Neural progenitor cell (in vitro differentiated cells): ENCODE results near the gene SNTG2. TPM values are rescaled to one million over a fixed set of nuclear protein-coding genes. Genes with fewer than 3 reads are reported as not detected.

Experiments used
- DNase-seq: peaks from one replicate; pipeline ENCODE4 v3.0.0-alpha.2; 2016; ENCODE audit warnings: low spot score
- H2AFZ ChIP-seq: fragments of 200-600 bp; sonication (generic); replicated peaks from 2 replicates; pipeline ENCODE4 v1.6.1; 2016; ENCODE audit warnings: antibody characterized with exemption
- H3F3A ChIP-seq: fragments of 200-600 bp; sonication (generic); 2 replicates; pipeline ENCODE4 v1.6.1; 2016; ENCODE audit warnings: antibody characterized with exemption, low read depth
- H3K27ac ChIP-seq: fragments of 200-600 bp; sonication (generic); 2 replicates; pipeline ENCODE4 v1.5.1; 2016; ENCODE audit warnings: mild to moderate bottlenecking
- H3K27me3 ChIP-seq: fragments of 200-600 bp; sonication (generic); 2 replicates; pipeline ENCODE4 v1.6.1; 2016; ENCODE audit warnings: mild to moderate bottlenecking, moderate library complexity
- H3K36me3 ChIP-seq: fragments of 200-600 bp; sonication (generic); 2 replicates; pipeline ENCODE4 v1.5.1; 2016
- H3K4me1 ChIP-seq: fragments of 200-600 bp; sonication (generic); 2 replicates; pipeline ENCODE4 v1.6.1; 2016; ENCODE audit warnings: mixed run types
- H3K4me2 ChIP-seq: fragments of 200-600 bp; sonication (generic); 2 replicates; pipeline ENCODE4 v1.6.1; 2016
- H3K4me3 ChIP-seq: fragments of 200-600 bp; sonication (generic); 2 replicates; pipeline ENCODE4 v1.5.1; 2016
- H3K79me2 ChIP-seq: fragments of 200-600 bp; sonication (generic); 2 replicates; pipeline ENCODE4 v1.6.1; 2016; ENCODE audit warnings: low read depth
- H3K9ac ChIP-seq: fragments of 200-600 bp; sonication (generic); 2 replicates; pipeline ENCODE4 v1.6.1; 2016
- H3K9me3 ChIP-seq: fragments of 200-600 bp; sonication (generic); 2 replicates; pipeline ENCODE4 v1.5.1; 2016; ENCODE audit warnings: low read depth
- H4K20me1 ChIP-seq: fragments of 200-600 bp; sonication (generic); 2 replicates; pipeline ENCODE4 v1.6.1; 2016; ENCODE audit warnings: low read depth
- H3K27ac Mint-ChIP-seq: 3 replicates; pipeline ENCODE4 v1.8.0; 2021; ENCODE audit warnings: mixed read lengths
- H3K27me3 Mint-ChIP-seq: 2 replicates; pipeline ENCODE4 v1.8.0; 2022; ENCODE audit warnings: low read depth, mild to moderate bottlenecking, inconsistent platforms, moderate library complexity, mixed read lengths; ENCODE audit not compliant: insufficient read depth
- H3K36me3 Mint-ChIP-seq: 3 replicates; pipeline ENCODE4 v1.8.0; 2021; ENCODE audit warnings: mixed read lengths
- H3K4me1 Mint-ChIP-seq: 3 replicates; pipeline ENCODE4 v1.8.0; 2021; ENCODE audit warnings: mixed read lengths
- H3K4me3 Mint-ChIP-seq: 3 replicates; pipeline ENCODE4 v1.8.0; 2021; ENCODE audit warnings: mild to moderate bottlenecking, moderate library complexity, mixed read lengths
- H3K9me3 Mint-ChIP-seq: 3 replicates; pipeline ENCODE4 v1.8.0; 2020; ENCODE audit warnings: mixed read lengths
- CTCF ChIP-seq: fragments of 200-600 bp; sonication (generic); IDR thresholded peaks from 2 replicates; pipeline ENCODE4 v1.5.1; 2017; ENCODE audit warnings: antibody characterized with exemption, mild to moderate bottlenecking
- EZH2 ChIP-seq: fragments of 200-600 bp; sonication (generic); IDR thresholded peaks from 2 replicates; pipeline ENCODE4 v1.6.1; 2017; ENCODE audit warnings: antibody characterized with exemption, mild to moderate bottlenecking, moderate library complexity
- EZH2phosphoT487 ChIP-seq: fragments of 200-600 bp; sonication (generic); IDR thresholded peaks from 2 replicates; pipeline ENCODE4 v1.6.1; 2017; ENCODE audit warnings: antibody characterized with exemption
- total RNA-seq: library from RNA; depleted of rRNA; stranded (reverse); fragments of >200 nt; gene quantifications from 2 replicates; pipeline ENCODE4 v1.2.3, GENCODE V29; 2015; ENCODE audit warnings: low replicate concordance

SNTG2 gene
- total RNA-seq, 1 donor from 2014 or later, result 1.1 TPM

- no peaks in the 10 kb centered on the region for H3K36me3 Mint-ChIP-seq
- no peak for DNase-seq
- Histone ChIP-seq H3K9ac (no peak overlapping the region), H3K4me2 (no peak overlapping the region), H4K20me1 (no peaks in the 10 kb centered on the region), H3F3A (no peaks in the 10 kb centered on the region), H3K27me3 (no peaks in the 10 kb centered on the region), H3K4me3 (no peak overlapping the region), H3K36me3 (no peaks in the 10 kb centered on the region), H3K27ac (no peak overlapping the region), H3K9me3 (no peaks in the 10 kb centered on the region), H2AFZ (no peak overlapping the region), H3K79me2 (no peaks in the 10 kb centered on the region), H3K4me1 (peaks cover 5% of the 10 kb centered on the region)
- TF ChIP-seq EZH2phosphoT487, result no peak
- no peak for TF ChIP-seq EZH2
- TF ChIP-seq CTCF, result no peak
- no peaks in the 10 kb centered on the region for H3K9me3 Mint-ChIP-seq
- no peak overlapping the region for H3K4me3 Mint-ChIP-seq
- peaks cover 1% of the 10 kb centered on the region for H3K4me1 Mint-ChIP-seq
- H3K27ac Mint-ChIP-seq, result no peak overlapping the region
- no peaks in the 10 kb centered on the region for H3K27me3 Mint-ChIP-seq
Observed at GRCh38 chr2:1157107-1157506, 206.5 kb downstream of the SNTG2 start.

GRCh38 chr2:1159013-1159412 is 208.4 kb downstream of the SNTG2 start:
- no peak overlapping the region for H3K4me3 ChIP-seq
- H3K36me3 ChIP-seq, result no peaks in the 10 kb centered on the region
- no peaks in the 10 kb centered on the region for H3F3A ChIP-seq
- Mint-ChIP-seq H3K4me3 (no peak overlapping the region), H3K4me1 (peaks cover 10% of the 10 kb centered on the region), H3K27me3 (peaks cover 2% of the 10 kb centered on the region), H3K9me3 (peaks cover 7% of the 10 kb centered on the region), H3K36me3 (no peaks in the 10 kb centered on the region), H3K27ac (no peak overlapping the region)
- no peak overlapping the region for H3K4me2 ChIP-seq
- H3K9me3 ChIP-seq, result no peaks in the 10 kb centered on the region
- no peaks in the 10 kb centered on the region for H3K27me3 ChIP-seq
- H2AFZ ChIP-seq, result no peak overlapping the region
- no peak overlapping the region for H3K9ac ChIP-seq
- H4K20me1 ChIP-seq, result no peaks in the 10 kb centered on the region
- no peak overlapping the region for H3K27ac ChIP-seq
- no peak for DNase-seq
- H3K4me1 ChIP-seq, result peaks cover 5% of the 10 kb centered on the region
- no peaks in the 10 kb centered on the region for H3K79me2 ChIP-seq
- TF ChIP-seq EZH2 (no peak), EZH2phosphoT487 (no peak), CTCF (no peak)

GRCh38 chr2:1162246-1162645 is 211.6 kb downstream of the SNTG2 start:
- Mint-ChIP-seq H3K9me3 (peaks cover 10% of the 10 kb centered on the region), H3K27me3 (peaks cover 6% of the 10 kb centered on the region), H3K4me3 (no peak overlapping the region), H3K4me1 (peaks cover 10% of the 10 kb centered on the region), H3K36me3 (no peaks in the 10 kb centered on the region), H3K27ac (no peak overlapping the region)
- Histone ChIP-seq H3K9me3 (no peaks in the 10 kb centered on the region), H3F3A (no peaks in the 10 kb centered on the region), H3K27me3 (no peaks in the 10 kb centered on the region), H2AFZ (no peak overlapping the region), H3K4me2 (no peak overlapping the region), H3K36me3 (no peaks in the 10 kb centered on the region), H4K20me1 (no peaks in the 10 kb centered on the region), H3K4me1 (no peaks in the 10 kb centered on the region), H3K4me3 (no peak overlapping the region), H3K9ac (no peak overlapping the region), H3K79me2 (no peaks in the 10 kb centered on the region), H3K27ac (no peak overlapping the region)
- no peak for DNase-seq
- no peak for TF ChIP-seq CTCF
- TF ChIP-seq EZH2phosphoT487, result no peak
- no peak for TF ChIP-seq EZH2
